Mammary epithelial cell (primary cell): ENCODE data around the gene YES1.

Experiments
- CTCF ChIP-seq, 2 donors: IDR thresholded peaks in 1 of 2; conservative IDR thresholded peaks in 1 of 2; 2 replicates each; pipeline ENCODE4 v1.5.1; 2011 to 2012; ENCODE audit warnings: inconsistent platforms in 2 of 2, low read length in 2 of 2, mild to moderate bottlenecking in 2 of 2, control low read depth in 1 of 2, low read depth in 1 of 2; ENCODE audit not compliant: insufficient read depth in 1 of 2; ENCODE audit errors: extremely low read depth in 1 of 2
- EZH2 ChIP-seq: IDR thresholded peaks from 2 replicates; pipeline ENCODE4 v1.6.1; 2012; ENCODE audit warnings: low read length, inconsistent platforms, borderline replicate concordance

GRCh38 chr18:785242-785641, 26.8 kb downstream of the YES1 start:
- TF ChIP-seq CTCF (conservative IDR thresholded peaks at IDR 0.05 in 1 of 2, IDR thresholded peaks at IDR 0.05 in 1 of 2; ENCODE audit: extremely low read depth in 1 of 2, insufficient read depth in 1 of 2, low read depth in 1 of 2, low read length in 2 of 2) = no peak
- no peak for TF ChIP-seq EZH2
